ENCODE measurements around the gene PASK.
"Not testable (repeated sequence)": the region's sequence is repeated elsewhere in the genome, so short reads cannot be mapped to it uniquely, and the experiment has no call there.

The PASK gene

DNA sequence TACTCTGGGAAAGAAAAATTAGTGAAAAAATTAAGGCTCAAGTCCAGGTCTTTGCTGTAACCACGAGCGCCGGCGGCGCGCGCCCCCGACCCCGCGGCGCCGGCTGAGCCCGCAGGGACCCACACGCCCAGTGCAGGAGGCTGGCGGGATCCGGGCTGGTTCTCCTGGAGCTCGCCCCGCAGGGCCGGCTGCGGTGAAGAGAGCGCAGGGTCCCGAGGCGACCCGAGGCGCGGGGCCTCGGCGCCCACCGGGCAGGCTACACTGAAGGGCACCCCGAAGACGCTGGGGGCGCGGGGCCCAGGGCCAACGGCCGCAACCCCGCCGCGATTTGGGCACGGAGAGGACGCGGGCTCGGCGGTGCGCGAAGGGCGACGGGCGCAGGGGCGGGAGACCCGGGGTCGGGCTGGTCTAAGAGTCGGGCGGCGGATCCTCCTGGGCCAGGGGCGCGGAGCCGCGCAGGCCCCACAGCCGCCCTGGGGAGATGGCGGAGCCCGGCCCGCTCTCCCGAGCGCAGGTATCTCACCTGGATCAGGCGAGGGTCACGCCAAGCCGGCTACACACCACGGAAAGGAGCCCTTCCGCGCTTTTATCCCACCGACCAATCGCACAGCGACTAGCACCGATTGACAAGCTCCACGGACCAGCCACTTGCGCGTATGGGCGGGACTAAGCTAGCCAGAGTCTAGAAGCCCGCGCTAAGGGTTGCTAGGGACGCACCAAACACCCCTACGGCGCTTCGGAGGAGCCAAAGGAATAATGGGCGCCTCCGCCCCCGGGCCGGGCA lies at the start of gene PASK:
PASK (minus strand) TSS at position 582 of the 784 bp plus-strand sequence. CDS start 6,440 bp downstream, outside the sequence.
- DNase-seq, result peak; percentile 90

- DNase-seq, result no peak
These were observed 49.4 kb upstream of the PASK start for GRCh38 chr2:241198381-241199279.

DNA sequence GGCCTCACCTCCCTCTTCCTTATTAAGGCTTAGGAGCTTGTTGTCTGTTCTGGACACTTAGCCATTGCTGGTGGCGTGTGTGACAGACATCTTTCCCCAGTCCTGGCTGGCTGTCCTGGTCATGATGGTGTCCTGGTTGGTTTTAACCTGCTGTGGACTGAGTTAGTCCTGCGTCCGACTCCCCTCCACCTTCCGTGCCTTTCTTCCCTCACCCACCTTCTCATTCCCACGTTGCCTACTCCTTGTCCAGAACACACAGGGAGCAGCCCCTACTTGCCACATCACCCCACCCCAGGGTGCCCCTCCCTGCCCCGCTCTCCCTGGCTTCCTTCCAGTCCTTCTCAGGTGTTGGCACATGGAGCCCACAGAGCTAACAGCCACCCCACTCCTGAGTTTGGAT lies 48.7 kb upstream of the PASK start:
- no peak for DNase-seq

GRCh38 chr2:241197246-241197645 lies 48.0 kb upstream of the PASK start:
- DNase-seq, result not testable (repeated sequence)

DNA sequence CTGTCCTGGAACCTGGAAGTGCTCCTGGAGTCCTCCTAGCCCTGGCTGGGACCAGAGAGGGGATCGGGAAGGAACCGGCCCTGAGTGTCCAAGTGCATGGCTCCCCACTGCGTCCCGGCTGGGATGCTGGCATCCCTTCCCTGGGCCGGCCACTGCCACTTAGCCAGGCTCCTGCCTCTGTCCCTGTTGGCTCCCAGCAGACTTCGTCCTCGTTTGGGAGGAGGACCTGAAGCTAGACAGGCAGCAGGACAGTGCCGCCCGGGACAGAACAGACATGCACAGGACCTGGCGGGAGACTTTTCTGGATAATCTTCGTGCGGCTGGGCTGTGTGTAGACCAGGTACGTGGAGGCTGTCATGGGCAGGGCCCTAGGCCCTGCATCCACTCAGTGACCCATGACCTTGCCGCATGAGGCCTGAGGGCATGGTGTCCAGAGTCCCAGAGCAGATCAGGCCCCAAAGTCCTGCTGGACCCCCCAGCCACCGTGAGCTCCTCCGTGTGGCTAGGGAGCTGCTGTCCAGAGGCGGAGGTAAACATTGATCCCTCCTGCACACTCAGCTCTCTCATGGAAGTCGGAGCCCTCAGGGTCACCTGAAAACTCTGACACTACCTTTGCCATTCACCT lies 46.3 kb upstream of the PASK start:
- no peak for DNase-seq

- DNase-seq, result no peak
These were observed 45.5 kb upstream of the PASK start for GRCh38 chr2:241194811-241195210.

DNA sequence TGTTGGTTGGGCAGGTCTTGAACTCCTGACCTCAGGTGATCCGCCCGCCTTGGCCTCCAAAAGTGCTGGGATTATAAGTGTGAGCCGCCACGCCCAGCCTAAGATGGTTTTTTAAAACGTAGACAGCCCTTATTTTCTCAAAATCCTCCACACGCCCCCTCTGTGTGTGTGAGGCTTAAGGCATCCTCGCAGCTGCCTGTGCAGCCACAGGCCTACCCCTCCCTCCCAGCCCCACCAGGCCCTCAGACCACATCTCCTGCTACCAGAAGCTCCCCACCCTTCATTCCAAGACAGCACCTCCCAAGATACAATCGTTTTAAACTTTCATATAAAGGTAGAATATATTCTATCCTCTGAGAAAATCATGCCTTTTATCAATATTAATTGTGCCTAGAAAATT lies 44.0 kb upstream of the PASK start:
- no peak for DNase-seq

GRCh38 chr2:241191081-241191480 lies 41.8 kb upstream of the PASK start:
- DNase-seq, result no peak

DNA sequence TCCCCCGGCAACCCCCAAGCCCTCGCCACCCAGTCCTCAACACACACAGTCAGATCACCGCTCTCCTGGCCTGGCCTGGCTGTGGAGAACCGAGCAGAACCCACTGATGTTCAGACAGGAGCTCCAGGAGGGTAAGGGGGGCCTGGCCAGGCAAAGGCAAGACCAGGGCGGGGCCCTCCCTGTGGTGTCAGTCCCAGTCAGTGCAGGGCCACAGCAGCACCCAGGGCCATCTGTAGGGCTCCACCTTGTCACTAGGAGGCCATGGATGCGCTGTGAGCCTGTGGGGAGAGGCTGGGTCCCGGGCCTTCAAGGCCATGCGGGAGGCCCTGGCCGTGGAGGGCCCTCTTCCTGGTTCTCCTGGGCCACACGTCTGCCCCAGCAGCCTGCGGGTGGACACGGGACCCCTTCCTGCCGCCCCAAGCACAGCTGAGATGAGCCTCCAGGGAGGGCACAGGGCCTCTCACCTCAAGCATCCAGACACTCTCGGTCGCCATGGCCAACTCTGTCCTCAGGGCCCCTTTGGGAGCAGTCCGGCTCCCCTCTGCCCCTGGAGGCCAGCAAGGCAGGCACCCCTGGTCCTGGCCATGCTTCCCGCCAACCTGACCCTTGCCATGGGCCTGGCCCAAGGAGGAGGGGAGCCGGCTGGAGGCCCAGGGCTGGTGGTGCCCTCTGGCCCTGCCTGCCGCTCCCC lies 41.2 kb upstream of the PASK start:
- DNase-seq, result no peak

DNA sequence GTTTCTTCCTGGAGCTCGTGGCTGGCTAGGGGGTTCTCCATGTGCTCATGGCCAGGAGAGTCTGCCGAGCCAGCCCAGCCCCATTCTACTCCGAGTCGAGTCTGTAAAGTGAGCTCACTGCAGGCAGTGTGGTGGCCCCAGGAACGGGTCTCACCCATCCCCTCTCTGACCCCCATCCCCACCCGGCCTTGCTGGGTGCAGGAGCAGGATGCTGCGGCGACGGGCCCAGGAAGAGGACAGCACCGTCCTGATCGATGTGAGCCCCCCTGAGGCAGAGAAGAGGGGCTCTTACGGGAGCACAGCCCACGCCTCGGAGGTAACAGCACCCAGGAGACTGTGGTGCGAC lies 40.6 kb upstream of the PASK start:
- no peak for DNase-seq

DNA sequence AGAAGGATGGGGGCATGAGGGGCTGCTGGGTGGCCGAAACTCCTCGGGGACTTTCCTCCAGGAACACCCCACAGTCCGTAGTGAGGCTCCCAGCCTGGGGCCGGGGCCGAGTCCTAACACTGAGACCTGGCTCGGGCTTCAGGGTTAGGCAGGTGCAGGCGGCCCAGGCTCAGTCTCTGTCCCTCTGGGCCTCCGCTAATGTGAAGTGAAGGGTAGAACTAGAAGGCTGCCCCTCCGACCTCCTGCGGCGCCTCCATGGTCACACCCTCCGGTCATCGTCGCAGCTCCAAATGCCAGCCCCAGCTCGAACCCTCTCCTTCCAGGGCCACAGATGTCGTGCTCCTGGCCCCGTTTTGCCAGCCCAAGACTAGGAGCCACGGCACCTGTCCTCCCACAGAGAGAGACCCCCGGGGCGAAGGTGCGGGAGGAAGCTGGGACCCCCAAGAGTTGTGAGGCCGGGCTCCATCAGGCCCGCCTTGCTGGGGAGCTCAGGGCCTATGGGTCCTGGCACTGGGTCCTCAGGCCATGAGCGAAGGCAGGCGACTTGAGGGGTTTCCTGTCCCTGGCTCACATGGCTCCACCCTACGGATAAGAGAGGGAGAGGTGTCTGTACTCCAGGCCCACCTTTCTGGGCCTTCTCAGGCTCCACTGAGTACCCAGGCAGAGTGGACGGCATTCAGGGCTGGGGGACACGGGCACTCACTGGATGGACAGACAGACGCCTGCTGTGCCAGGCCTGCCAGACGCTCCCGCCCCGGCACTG lies 40.0 kb upstream of the PASK start:
- DNase-seq, result no peak

- DNase-seq, result no peak
These were observed 39.3 kb upstream of the PASK start, which contains the start of gene ANO7 for GRCh38 chr2:241188361-241189092. TSS of gene ANO7 (plus strand) at chr2:241188677. CDS start at chr2:241190064, 1,387 bp downstream.

GRCh38 chr2:241187918-241188234 lies 38.6 kb upstream of the PASK start:
- no peak for DNase-seq

DNA sequence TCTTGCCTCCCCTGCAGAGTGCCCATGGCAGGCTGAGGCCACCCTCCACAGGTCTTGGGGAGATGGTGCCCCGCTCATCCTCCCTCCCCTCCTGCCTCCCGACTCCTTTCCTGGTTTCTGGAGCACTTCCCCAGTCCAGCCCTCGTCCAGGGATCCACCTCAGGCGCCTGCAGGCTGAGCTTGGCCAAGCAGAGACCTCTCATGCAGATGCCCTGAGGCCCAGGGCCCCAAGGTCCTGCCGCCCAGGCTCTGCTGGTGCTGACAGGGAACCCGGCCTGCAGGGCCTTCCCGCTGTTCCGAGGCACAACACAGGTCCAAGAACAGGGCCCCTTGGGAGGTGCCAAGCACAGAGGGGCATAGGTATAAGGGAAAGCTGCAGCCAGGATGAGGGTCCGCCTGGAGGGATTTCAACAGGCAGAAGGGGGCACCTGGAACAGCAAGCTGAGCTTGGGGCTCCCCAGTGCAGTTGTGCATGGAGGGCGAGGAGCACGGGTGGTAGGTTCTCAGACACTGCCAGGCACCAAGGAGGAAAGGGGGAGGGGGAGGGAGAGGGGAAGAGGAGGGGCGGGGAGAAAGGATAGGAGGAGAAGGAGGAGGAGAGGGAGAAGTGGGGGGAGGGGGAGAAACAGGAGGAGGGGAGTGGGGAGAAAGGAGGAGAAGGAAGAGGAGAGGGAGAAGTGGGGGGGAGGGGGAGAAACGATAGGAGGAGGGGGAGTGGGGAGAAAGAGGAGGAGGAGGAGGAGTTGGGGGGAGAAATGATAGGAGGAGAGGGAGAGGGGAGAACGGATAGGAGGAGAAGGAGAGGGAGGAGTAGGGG lies 38.0 kb upstream of the PASK start:
- DNase-seq, result no peak

DNA sequence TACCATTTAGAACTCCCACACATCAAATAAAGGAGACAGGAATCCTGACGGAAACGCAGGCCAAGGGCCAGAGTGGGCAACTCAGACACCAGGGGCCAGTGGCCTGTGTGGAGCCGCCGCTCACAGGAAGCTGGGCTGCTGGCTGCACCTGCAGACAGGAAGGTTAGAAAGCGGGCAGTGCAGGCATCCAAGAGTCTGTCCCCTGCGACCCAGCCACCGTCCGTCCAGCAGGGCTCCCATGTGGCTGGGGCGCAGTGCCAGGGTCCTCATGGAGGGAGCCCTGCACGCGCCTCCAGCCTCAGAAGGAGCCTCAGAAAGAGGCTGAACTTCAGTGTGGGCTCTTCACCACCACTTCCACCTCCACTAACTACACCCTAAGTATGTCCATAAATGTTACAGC lies 36.7 kb upstream of the PASK start:
- no peak for DNase-seq

GRCh38 chr2:241184901-241185300 lies 35.6 kb upstream of the PASK start:
- no peak for DNase-seq

GRCh38 chr2:241183221-241183620 lies 33.9 kb upstream of the PASK start:
- DNase-seq, result no peak

DNA sequence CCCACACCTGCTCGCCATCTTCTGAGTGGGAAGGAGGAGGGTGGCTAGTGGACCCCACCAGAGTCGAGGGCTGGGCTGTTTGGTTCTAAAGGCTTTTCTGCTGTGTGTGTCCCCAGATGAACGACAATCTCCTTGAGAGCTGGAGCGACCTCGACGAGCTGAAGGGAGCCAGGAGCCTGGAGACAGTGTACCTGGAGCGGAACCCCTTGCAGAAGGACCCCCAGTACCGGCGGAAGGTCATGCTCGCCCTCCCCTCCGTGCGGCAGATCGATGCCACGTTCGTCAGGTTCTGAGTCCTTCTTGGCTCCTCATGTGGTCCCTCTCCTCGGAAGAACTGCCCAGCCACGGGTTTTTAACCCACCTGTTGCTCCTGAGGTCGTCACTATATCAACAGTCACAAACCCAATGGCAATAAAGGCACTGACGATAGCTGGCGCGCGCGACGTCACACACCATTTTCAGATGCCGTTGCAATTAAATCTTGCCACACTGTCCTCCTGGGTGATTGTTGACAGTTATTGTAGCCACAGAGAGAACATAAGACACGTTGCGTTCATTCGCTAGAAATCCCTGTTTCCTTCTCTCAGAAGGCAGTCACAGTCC lies 33.4 kb upstream of the PASK start:
- DNase-seq, result no peak

GRCh38 chr2:241182126-241182525 lies 32.9 kb upstream of the PASK start:
- no peak for DNase-seq

DNA sequence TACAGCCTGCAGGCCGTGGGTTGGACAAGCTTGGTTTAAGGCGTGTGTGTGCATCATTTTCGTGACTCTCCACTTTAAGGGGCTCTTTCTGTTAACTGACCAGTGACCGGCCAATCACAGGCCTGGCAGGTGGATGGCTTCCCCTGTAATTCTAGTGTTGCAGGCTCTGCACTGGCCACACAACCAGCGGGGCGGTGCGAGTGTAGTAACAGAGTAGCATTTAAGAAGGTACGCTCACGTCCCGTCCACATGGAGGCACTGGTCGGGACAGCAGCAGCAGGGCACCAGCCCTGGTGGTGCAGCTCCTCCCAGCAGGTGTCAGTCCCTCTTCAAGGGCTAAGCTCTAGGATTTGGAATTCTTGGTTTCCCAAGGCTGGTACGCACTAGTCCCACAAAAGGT lies 31.2 kb upstream of the PASK start:
- DNase-seq, result no peak
